ENCODE results near the gene RPL13A.

- TF ChIP-seq CTCF (IDR thresholded peaks at IDR 0.05) = no peak
- no peak for TF ChIP-seq POLR2A (IDR thresholded peaks at IDR 0.05)
These were observed 31.6 kb upstream of the RPL13A start for GRCh38 chr19:49455773-49456172.

All from lower leg skin (tissue), 3 donors.